ENCODE measurements around the gene SLC8B1. TPM values are rescaled to one million over a fixed set of nuclear protein-coding genes. Genes with fewer than 3 reads are reported as not detected.

Gene SLC8B1
- total RNA-seq, 1 experiment from 2014 or later = 8.2 TPM

DNA sequence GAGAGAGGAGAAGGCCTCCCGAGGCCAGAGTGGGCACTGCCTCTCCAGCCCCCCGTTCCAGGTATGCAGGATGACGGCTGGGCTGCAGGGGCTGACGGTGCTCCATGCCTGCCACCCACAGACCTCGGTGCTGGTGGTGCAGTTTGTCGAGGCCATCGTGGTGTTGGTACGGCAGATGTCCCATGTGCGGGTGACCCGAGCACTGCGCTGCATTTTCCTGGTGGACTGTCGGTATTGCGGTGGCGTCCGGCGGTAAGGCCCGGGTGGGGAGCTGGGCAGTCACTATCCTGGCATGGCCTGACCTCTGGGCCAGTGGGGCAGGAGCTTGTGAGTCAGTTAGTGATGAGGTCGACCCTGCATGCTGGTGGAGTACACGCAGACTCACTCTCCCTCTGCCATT, 66.3 kb downstream of the SLC8B1 start:
- intact Hi-C loops (cut with micrococcal nuclease; ENCODE audit: unreplicated experiment) = no loop called here
- Histone ChIP-seq H3K27ac (ENCODE audit: low read depth, low read length, poor library complexity, severe bottlenecking) (no peak overlapping the region), H3K4me3 (ENCODE audit: low read depth, low read length, poor library complexity, severe bottlenecking) (no peak overlapping the region), H3K9me3 (ENCODE audit: low read depth, low read length, poor library complexity, severe bottlenecking) (no peaks in the 10 kb centered on the region), H3K4me1 (ENCODE audit: insufficient read depth, low read length, poor library complexity, severe bottlenecking) (no peaks in the 10 kb centered on the region), H3K36me3 (ENCODE audit: insufficient read depth, low read length, poor library complexity, severe bottlenecking) (no peaks in the 10 kb centered on the region), H3K27me3 (replicated peaks; ENCODE audit: insufficient read depth, low read depth, low read length, poor library complexity) (no peaks in the 10 kb centered on the region)
- TF ChIP-seq EZH2 (IDR thresholded peaks at IDR 0.05; ENCODE audit: borderline replicate concordance, low read depth, low read length, poor library complexity, severe bottlenecking) = no peak
- TF ChIP-seq, protein P1, sequence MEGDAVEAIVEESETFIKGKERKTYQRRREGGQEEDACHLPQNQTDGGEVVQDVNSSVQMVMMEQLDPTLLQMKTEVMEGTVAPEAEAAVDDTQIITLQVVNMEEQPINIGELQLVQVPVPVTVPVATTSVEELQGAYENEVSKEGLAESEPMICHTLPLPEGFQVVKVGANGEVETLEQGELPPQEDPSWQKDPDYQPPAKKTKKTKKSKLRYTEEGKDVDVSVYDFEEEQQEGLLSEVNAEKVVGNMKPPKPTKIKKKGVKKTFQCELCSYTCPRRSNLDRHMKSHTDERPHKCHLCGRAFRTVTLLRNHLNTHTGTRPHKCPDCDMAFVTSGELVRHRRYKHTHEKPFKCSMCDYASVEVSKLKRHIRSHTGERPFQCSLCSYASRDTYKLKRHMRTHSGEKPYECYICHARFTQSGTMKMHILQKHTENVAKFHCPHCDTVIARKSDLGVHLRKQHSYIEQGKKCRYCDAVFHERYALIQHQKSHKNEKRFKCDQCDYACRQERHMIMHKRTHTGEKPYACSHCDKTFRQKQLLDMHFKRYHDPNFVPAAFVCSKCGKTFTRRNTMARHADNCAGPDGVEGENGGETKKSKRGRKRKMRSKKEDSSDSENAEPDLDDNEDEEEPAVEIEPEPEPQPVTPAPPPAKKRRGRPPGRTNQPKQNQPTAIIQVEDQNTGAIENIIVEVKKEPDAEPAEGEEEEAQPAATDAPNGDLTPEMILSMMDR (conservative IDR thresholded peaks at IDR 0.05; ENCODE audit: low read depth, low read length) = no peak
- ChIA-PET CTCF (no interaction called here), POLR2A (ENCODE audit: low non-redundant PET) (no interaction called here)
- DNase-seq (ENCODE audit: low spot score) = no peak
- BruUV-seq (replicated peaks) = no TSS peak

DNA sequence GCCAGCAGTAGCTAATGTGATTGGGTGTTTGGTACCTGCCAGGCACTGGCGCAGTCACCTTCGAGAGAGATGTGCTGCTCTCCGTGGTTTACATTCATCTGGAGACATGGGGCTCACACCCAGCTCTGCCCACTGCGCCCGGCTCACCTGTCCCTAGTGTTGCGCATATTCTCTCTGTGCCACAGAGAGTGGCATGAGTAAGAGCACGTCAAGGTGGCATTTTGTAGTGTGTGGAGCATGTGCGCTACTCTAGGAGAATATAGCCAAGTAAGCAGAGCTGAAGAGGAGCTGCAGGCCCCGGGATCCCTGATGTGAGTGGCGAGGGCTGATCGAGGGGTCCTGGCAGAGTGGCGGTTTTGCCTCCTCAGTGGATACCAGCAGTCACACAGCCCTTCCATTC, 66.8 kb downstream of the SLC8B1 start:
- Histone ChIP-seq H3K27me3 (replicated peaks; ENCODE audit: insufficient read depth, low read depth, low read length, poor library complexity) (no peaks in the 10 kb centered on the region), H3K27ac (ENCODE audit: low read depth, low read length, poor library complexity, severe bottlenecking) (no peak overlapping the region), H3K4me1 (ENCODE audit: insufficient read depth, low read length, poor library complexity, severe bottlenecking) (no peaks in the 10 kb centered on the region), H3K9me3 (ENCODE audit: low read depth, low read length, poor library complexity, severe bottlenecking) (no peaks in the 10 kb centered on the region), H3K4me3 (ENCODE audit: low read depth, low read length, poor library complexity, severe bottlenecking) (no peak overlapping the region), H3K36me3 (ENCODE audit: insufficient read depth, low read length, poor library complexity, severe bottlenecking) (no peaks in the 10 kb centered on the region)
- DNase-seq (ENCODE audit: low spot score) = no peak
- TF ChIP-seq EZH2 (IDR thresholded peaks at IDR 0.05; ENCODE audit: borderline replicate concordance, low read depth, low read length, poor library complexity, severe bottlenecking) = no peak
- TF ChIP-seq, protein P1 (conservative IDR thresholded peaks at IDR 0.05; ENCODE audit: low read depth, low read length) = no peak
- ChIA-PET CTCF (no interaction called here), POLR2A (ENCODE audit: low non-redundant PET) (no interaction called here)
- intact Hi-C loops (cut with micrococcal nuclease; ENCODE audit: unreplicated experiment) = no loop called here
- no TSS peak for BruUV-seq (replicated peaks)

DNA sequence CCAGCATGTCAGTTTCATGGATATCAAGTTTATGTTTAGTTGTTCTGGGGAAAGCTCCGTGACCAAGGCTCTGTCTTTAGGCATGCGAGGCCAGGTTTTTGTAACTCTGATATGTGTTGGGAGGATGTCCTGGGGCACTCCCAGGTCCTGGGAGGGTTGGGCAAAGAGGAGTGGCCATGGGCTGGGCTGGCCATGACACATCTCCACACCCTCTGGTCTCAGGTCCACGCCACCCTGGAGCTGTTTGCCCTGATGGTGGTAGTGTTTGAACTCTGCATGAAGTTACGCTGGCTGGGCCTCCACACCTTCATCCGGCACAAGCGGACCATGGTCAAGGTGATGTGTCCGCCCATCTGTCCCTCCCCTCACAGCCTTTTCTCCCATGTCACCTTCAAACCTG, 67.3 kb downstream of the SLC8B1 start:
- CTCF ChIA-PET = no interaction called here
- Histone ChIP-seq H3K27ac (ENCODE audit: low read depth, low read length, poor library complexity, severe bottlenecking) (no peak overlapping the region), H3K4me1 (ENCODE audit: insufficient read depth, low read length, poor library complexity, severe bottlenecking) (no peaks in the 10 kb centered on the region), H3K4me3 (ENCODE audit: low read depth, low read length, poor library complexity, severe bottlenecking) (no peak overlapping the region), H3K27me3 (replicated peaks; ENCODE audit: insufficient read depth, low read depth, low read length, poor library complexity) (no peaks in the 10 kb centered on the region), H3K36me3 (ENCODE audit: insufficient read depth, low read length, poor library complexity, severe bottlenecking) (no peaks in the 10 kb centered on the region), H3K9me3 (ENCODE audit: low read depth, low read length, poor library complexity, severe bottlenecking) (no peaks in the 10 kb centered on the region)
- no TSS peak for BruUV-seq (replicated peaks)
- intact Hi-C loops (cut with micrococcal nuclease; ENCODE audit: unreplicated experiment) = no loop called here
- POLR2A ChIA-PET (ENCODE audit: low non-redundant PET) = no interaction called here
- TF ChIP-seq EZH2 (IDR thresholded peaks at IDR 0.05; ENCODE audit: borderline replicate concordance, low read depth, low read length, poor library complexity, severe bottlenecking) = no peak
- TF ChIP-seq, protein P1 (conservative IDR thresholded peaks at IDR 0.05; ENCODE audit: low read depth, low read length) = no peak
- DNase-seq (ENCODE audit: low spot score) = no peak
